ENCODE results near the gene SMIM41. TPM values are rescaled to one million over a fixed set of nuclear protein-coding genes. Genes with fewer than 3 reads are reported as not detected.

SMIM41 gene
- total and polyA plus RNA-seq, 9 donors: 0.12 to 0.72 (median 0.23) TPM; not detected in 2

DNA sequence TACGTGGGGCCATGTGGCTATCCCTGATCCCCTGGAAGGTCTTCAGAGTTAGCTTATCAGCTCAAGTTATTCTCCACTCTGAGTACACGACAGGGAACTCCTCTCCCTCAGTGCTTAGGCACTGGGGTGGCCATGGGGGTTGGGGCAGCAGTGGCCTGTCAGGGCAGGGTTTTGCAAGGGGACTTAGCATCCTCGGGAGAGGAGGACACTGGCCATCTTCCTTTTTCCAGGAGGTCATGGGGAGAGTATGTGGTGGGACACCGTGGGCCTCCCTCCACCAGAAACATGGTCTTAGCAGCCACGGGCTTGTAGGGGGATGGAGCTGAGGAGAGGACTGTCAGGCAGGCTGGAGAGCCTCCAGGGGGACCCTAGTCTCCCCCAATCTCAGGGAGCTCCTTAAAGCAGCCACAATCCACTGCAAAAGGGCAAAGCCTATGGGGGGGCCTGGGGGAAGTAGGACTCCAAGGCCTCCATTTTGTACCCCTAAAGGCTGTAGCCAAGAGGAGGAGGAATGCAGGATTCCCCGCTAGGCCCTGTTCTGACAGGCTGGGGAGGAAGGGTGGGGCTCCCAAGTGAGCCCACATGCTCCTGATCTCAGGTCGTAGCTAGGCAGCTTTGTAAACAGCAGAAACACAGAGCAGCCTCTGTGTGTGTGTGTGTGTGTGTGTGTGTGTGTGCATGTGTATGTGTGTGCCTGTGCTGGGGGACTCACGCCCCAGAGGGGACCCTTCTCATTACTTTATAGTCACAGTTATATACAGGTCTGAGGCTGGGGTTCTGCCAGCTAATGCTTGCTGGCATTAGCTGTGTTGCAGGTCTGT is 75.8 kb downstream of the SMIM41 start:
- WGBS (ENCODE audit: insufficient coverage): no CpG with 5 or more reads among the region's 8 CpGs

GRCh38 chr12:52156311-52156710 is 76.8 kb downstream of the SMIM41 start:
- H3K36me3 ChIP-seq (ENCODE audit: control insufficient read depth, insufficient read depth, low read length): no peaks in the 10 kb centered on the region
- H3K27me3 ChIP-seq (ENCODE audit: control insufficient read depth, insufficient read depth, low read length): peaks cover 11% of the 10 kb centered on the region
- 76% methylated on average over 2 of the region's 4 CpGs for WGBS (ENCODE audit: insufficient coverage)
- H3K9me3 ChIP-seq (replicated peaks; ENCODE audit: control insufficient read depth, low read depth, low read length): no peaks in the 10 kb centered on the region
- no peak for DNase-seq
- no peak overlapping the region for H3K27ac ChIP-seq (ENCODE audit: low read length)
- H3K4me1 ChIP-seq (ENCODE audit: control insufficient read depth, insufficient read depth, low read length): peaks cover 7% of the 10 kb centered on the region
- H3K4me3 ChIP-seq (ENCODE audit: low read length): no peak overlapping the region

More for the DNA sequence above, 75.8 kb downstream of the SMIM41 start:
- Histone ChIP-seq H3K27me3 (ENCODE audit: control insufficient read depth, insufficient read depth, low read length) (peaks cover 14% of the 10 kb centered on the region), H3K36me3 (ENCODE audit: control insufficient read depth, insufficient read depth, low read length) (no peaks in the 10 kb centered on the region), H3K4me3 (ENCODE audit: low read length) (no peak overlapping the region), H3K4me1 (ENCODE audit: control insufficient read depth, insufficient read depth, low read length) (peaks cover 7% of the 10 kb centered on the region), H3K9me3 (replicated peaks; ENCODE audit: control insufficient read depth, low read depth, low read length) (no peaks in the 10 kb centered on the region), H3K27ac (ENCODE audit: low read length) (no peak overlapping the region)
- DNase-seq: peak; percentile 62

DNA sequence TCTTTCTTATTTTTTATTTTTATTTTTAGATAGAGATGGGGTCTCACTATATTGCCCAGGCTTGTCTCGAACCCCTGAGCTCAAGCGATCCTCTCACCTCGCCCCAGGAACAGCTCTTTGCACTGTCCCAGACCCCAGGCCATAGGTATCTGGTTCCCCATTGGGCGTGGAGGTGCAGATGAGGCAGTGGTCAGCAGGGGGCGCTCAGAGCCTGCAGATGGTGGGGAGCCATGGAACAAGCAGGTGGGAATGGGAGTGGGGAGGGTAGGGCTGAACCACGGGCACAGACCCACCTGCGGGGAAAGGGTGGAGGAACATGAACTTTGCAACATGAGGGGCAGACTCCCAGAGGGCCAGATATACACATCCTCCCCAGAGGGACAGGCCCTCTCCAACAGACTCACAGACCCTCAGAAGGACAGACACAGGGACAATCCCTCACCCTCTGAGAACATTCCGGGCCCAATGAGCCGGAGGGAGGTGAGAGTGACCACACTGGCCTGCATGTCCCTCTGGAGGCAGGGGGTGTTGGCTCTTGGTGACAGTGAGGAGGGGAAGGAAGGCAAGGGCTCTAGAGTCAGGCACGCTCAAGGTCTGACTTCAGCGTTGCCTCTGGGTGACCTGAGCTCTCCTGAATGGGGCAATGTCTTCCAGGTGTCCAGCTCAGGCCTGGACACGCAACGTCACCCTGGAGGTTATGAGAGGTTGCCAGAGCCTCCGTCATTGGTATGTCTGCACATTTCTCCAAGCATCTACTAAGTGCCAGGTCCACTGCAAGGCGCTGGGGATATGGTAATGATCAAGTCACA is 77.5 kb downstream of the SMIM41 start:
- WGBS (ENCODE audit: insufficient coverage): 59% methylated on average over 6 of the region's 15 CpGs
- Histone ChIP-seq H3K4me3 (ENCODE audit: low read length) (no peak overlapping the region), H3K9me3 (replicated peaks; ENCODE audit: control insufficient read depth, low read depth, low read length) (no peaks in the 10 kb centered on the region), H3K4me1 (ENCODE audit: control insufficient read depth, insufficient read depth, low read length) (peaks cover 5% of the 10 kb centered on the region), H3K27ac (ENCODE audit: low read length) (no peak overlapping the region), H3K27me3 (ENCODE audit: control insufficient read depth, insufficient read depth, low read length) (peaks cover 11% of the 10 kb centered on the region), H3K36me3 (ENCODE audit: control insufficient read depth, insufficient read depth, low read length) (no peaks in the 10 kb centered on the region)
- DNase-seq: peak; percentile 69

GRCh38 chr12:52157566-52158150 is 78.2 kb downstream of the SMIM41 start:
- Histone ChIP-seq H3K36me3 (ENCODE audit: control insufficient read depth, insufficient read depth, low read length) (no peaks in the 10 kb centered on the region), H3K4me1 (ENCODE audit: control insufficient read depth, insufficient read depth, low read length) (peaks cover under 1% of the 10 kb centered on the region), H3K27me3 (ENCODE audit: control insufficient read depth, insufficient read depth, low read length) (peaks cover 8% of the 10 kb centered on the region), H3K27ac (ENCODE audit: low read length) (no peak overlapping the region), H3K9me3 (replicated peaks; ENCODE audit: control insufficient read depth, low read depth, low read length) (no peaks in the 10 kb centered on the region), H3K4me3 (ENCODE audit: low read length) (no peak overlapping the region)
- no peak for DNase-seq
- WGBS (ENCODE audit: insufficient coverage): 100% methylated on average over 2 of the region's 5 CpGs

Other genes starting within 250 kb of the SMIM41 start
- gene FIGNL2, start 231.0 kb upstream of the SMIM41 start, total RNA-seq: 1.2 TPM
- gene FIGNL2, start 231.0 kb upstream of the SMIM41 start, polyA plus RNA-seq (ENCODE audit: insufficient read depth in 1 of 8, insufficient read length in 8 of 8, low replicate concordance in 1 of 8): 1 to 10 TPM in 7 of 8 donors, under 1 TPM in 1; 0.90 to 1.7 (median 1.5) TPM
- gene ANKRD33, start 191.6 kb upstream of the SMIM41 start, total RNA-seq: 0.04 TPM
- gene ANKRD33, start 191.6 kb upstream of the SMIM41 start, polyA plus RNA-seq (ENCODE audit: insufficient read depth in 1 of 8, insufficient read length in 8 of 8, low replicate concordance in 1 of 8): under 1 TPM in 5 of 8 donors, not detected in 3; 0.06 to 0.18 (median 0.09) TPM
- 65.0 TPM for gene ACVRL1, start 172.2 kb upstream of the SMIM41 start, total RNA-seq
- 10 to 100 TPM; 51.5 to 63.8 (median 54.5) TPM for gene ACVRL1, start 172.2 kb upstream of the SMIM41 start, polyA plus RNA-seq (ENCODE audit: insufficient read depth in 1 of 8, insufficient read length in 8 of 8, low replicate concordance in 1 of 8)
- 7.7 TPM for gene ACVR1B, start 128.0 kb upstream of the SMIM41 start, total RNA-seq
- 10 to 100 TPM; 11.2 to 17.2 (median 15.7) TPM for gene ACVR1B, start 128.0 kb upstream of the SMIM41 start, polyA plus RNA-seq (ENCODE audit: insufficient read depth in 1 of 8, insufficient read length in 8 of 8, low replicate concordance in 1 of 8)
- gene TAMALIN, start 72.8 kb upstream of the SMIM41 start, total RNA-seq: 17.1 TPM
- gene TAMALIN, start 72.8 kb upstream of the SMIM41 start, polyA plus RNA-seq (ENCODE audit: insufficient read depth in 1 of 8, insufficient read length in 8 of 8, low replicate concordance in 1 of 8): 10 to 100 TPM; 17.0 to 25.1 (median 19.6) TPM
- 23.7 TPM for gene NR4A1, start 28.3 kb upstream of the SMIM41 start, total RNA-seq
- 10 to 100 TPM; 12.7 to 71.5 (median 36.7) TPM for gene NR4A1, start 28.3 kb upstream of the SMIM41 start, polyA plus RNA-seq (ENCODE audit: insufficient read depth in 1 of 8, insufficient read length in 8 of 8, low replicate concordance in 1 of 8)
- 32.1 TPM for gene ATG101, start 9.7 kb upstream of the SMIM41 start, total RNA-seq
- gene ATG101, start 9.7 kb upstream of the SMIM41 start, polyA plus RNA-seq (ENCODE audit: insufficient read depth in 1 of 8, insufficient read length in 8 of 8, low replicate concordance in 1 of 8): 10 to 100 TPM; 25.4 to 36.9 (median 28.7) TPM
- gene KRT80, start 112.3 kb downstream of the SMIM41 start, total RNA-seq: 0.62 TPM
- 1 to 10 TPM; 1.8 to 5.8 (median 3.6) TPM for gene KRT80, start 112.3 kb downstream of the SMIM41 start, polyA plus RNA-seq (ENCODE audit: insufficient read depth in 1 of 8, insufficient read length in 8 of 8, low replicate concordance in 1 of 8)
- 0.31 TPM for gene KRT7, start 153.5 kb downstream of the SMIM41 start, total RNA-seq
- gene KRT7, start 153.5 kb downstream of the SMIM41 start, polyA plus RNA-seq (ENCODE audit: insufficient read depth in 1 of 8, insufficient read length in 8 of 8, low replicate concordance in 1 of 8): 1 to 10 TPM in 6 of 8 donors, under 1 TPM in 2; 0.70 to 7.1 (median 2.5) TPM
- gene KRT86, start 194.9 kb downstream of the SMIM41 start, total RNA-seq: 0.04 TPM
- gene KRT86, start 194.9 kb downstream of the SMIM41 start, polyA plus RNA-seq (ENCODE audit: insufficient read depth in 1 of 8, insufficient read length in 8 of 8, low replicate concordance in 1 of 8): under 1 TPM in 7 of 8 donors, not detected in 1; 0.07 to 0.34 (median 0.25) TPM
- gene KRT81, start 211.8 kb downstream of the SMIM41 start, total RNA-seq: 0.04 TPM
- gene KRT81, start 211.8 kb downstream of the SMIM41 start, polyA plus RNA-seq (ENCODE audit: insufficient read depth in 1 of 8, insufficient read length in 8 of 8, low replicate concordance in 1 of 8): under 1 TPM in 6 of 8 donors, not detected in 2; 0.06 to 0.22 (median 0.17) TPM
- not detected for gene KRT83, start 241.7 kb downstream of the SMIM41 start, total RNA-seq
- gene KRT83, start 241.7 kb downstream of the SMIM41 start, polyA plus RNA-seq (ENCODE audit: insufficient read depth in 1 of 8, insufficient read length in 8 of 8, low replicate concordance in 1 of 8): not detected

Measured in muscle of leg (tissue), 11 donors.